GM18907 (cell line): ENCODE data around the gene DMPK.
"Not testable (repeated sequence)": the region's sequence is repeated elsewhere in the genome, so short reads cannot be mapped to it uniquely, and the experiment has no call there.

Experiments
- ATAC-seq: cut with Tn5 transposase; IDR thresholded peaks from one replicate; pipeline ENCODE4 v1.9.1; 2021; ENCODE audit warnings: mild to moderate bottlenecking, moderate library complexity; ENCODE audit not compliant: unreplicated experiment

The DMPK gene

GRCh38 chr19:45815481-45816216, 33.4 kb upstream of the DMPK start:
- ATAC-seq, result no peak

GRCh38 chr19:45814851-45815480, 32.7 kb upstream of the DMPK start, which contains the start of gene RSPH6A:
Gene RSPH6A, minus strand, starts transcription at chr19:45815308. Its CDS starts 132 bp downstream, at chr19:45815176.
- ATAC-seq, result no peak

GRCh38 chr19:45814166-45814780, 32.0 kb upstream of the DMPK start:
- no peak for ATAC-seq

- no peak for ATAC-seq
These were observed 30.0 kb upstream of the DMPK start for GRCh38 chr19:45812297-45812696.

GRCh38 chr19:45809643-45810159, 27.4 kb upstream of the DMPK start:
- ATAC-seq, result no peak

- ATAC-seq, result no peak
These were observed 23.4 kb upstream of the DMPK start for GRCh38 chr19:45805719-45806118.

GRCh38 chr19:45804959-45805230, 22.6 kb upstream of the DMPK start:
- ATAC-seq, result no peak

GRCh38 chr19:45804140-45804958, 22.1 kb upstream of the DMPK start:
- no peak for ATAC-seq

- ATAC-seq, result no peak
These were observed 19.4 kb upstream of the DMPK start for GRCh38 chr19:45801603-45802175.

GRCh38 chr19:45800070-45800553, 17.8 kb upstream of the DMPK start:
- no peak for ATAC-seq

- ATAC-seq, result not testable (repeated sequence)
These were observed 17.3 kb upstream of the DMPK start for GRCh38 chr19:45799541-45799940.

GRCh38 chr19:45798995-45799517, 16.8 kb upstream of the DMPK start:
- ATAC-seq, result no peak

GRCh38 chr19:45794627-45795026, 12.3 kb upstream of the DMPK start:
- no peak for ATAC-seq

GRCh38 chr19:45793876-45794275, 11.6 kb upstream of the DMPK start:
- ATAC-seq, result no peak

- no peak for ATAC-seq
These were observed 10.9 kb upstream of the DMPK start for GRCh38 chr19:45793178-45793564.

- ATAC-seq, result peak; percentile 80
These were observed 10.3 kb upstream of the DMPK start, which contains the start of gene DMWD for GRCh38 chr19:45792470-45793177. Gene DMWD, minus strand, starts transcription at chr19:45792845. Its CDS starts 89 bp downstream, at chr19:45792756.

- peak; percentile 28 for ATAC-seq
These were observed 9.6 kb upstream of the DMPK start for GRCh38 chr19:45791744-45792469.

GRCh38 chr19:45790942-45791341, 8.7 kb upstream of the DMPK start:
- no peak for ATAC-seq
